ENCODE data around the gene RPL22L1.

DNA sequence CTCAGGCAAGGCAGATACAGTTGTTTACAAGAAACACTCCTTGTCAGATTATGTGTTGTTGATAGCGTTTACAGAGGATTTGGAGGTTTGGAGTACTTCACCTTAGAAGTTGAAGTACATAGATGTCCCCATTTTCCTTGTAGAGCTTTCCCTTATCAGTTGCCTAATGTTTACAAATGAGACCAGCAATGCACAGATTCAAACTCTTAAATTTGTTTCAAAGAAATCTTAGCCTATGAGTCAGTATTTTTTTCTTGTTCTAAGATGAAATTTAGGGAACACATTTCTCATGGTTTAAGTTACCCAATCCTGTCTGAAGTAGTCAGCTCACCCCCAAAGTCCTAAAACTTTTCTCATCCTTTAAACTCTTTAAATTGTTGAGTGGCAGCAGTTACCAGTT is 44.7 kb upstream of the RPL22L1 start:
- TF ChIP-seq, protein P1, sequence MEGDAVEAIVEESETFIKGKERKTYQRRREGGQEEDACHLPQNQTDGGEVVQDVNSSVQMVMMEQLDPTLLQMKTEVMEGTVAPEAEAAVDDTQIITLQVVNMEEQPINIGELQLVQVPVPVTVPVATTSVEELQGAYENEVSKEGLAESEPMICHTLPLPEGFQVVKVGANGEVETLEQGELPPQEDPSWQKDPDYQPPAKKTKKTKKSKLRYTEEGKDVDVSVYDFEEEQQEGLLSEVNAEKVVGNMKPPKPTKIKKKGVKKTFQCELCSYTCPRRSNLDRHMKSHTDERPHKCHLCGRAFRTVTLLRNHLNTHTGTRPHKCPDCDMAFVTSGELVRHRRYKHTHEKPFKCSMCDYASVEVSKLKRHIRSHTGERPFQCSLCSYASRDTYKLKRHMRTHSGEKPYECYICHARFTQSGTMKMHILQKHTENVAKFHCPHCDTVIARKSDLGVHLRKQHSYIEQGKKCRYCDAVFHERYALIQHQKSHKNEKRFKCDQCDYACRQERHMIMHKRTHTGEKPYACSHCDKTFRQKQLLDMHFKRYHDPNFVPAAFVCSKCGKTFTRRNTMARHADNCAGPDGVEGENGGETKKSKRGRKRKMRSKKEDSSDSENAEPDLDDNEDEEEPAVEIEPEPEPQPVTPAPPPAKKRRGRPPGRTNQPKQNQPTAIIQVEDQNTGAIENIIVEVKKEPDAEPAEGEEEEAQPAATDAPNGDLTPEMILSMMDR (IDR thresholded peaks at IDR 0.05; ENCODE audit: low read depth, low read length, poor library complexity, severe bottlenecking) = no peak
- no peak for TF ChIP-seq EZH2phosphoT487 (IDR thresholded peaks at IDR 0.05; ENCODE audit: borderline replicate concordance, low read length)

All from DOHH2 (cell line).